H1 (cell line): Measurements from ENCODE around the gene ERICH6. TPM values are rescaled to one million over a fixed set of nuclear protein-coding genes. Genes with fewer than 3 reads are reported as not detected.

Source experiments
- CTCF ChIA-PET: fragments of 300-600 bp; sonication (Branson Sonifier 250); formaldehyde crosslinking; loops from one replicate; lab custom pipeline; 2021; ENCODE audit not compliant: partially characterized antibody; lab: Charles Lee
- POLR2A ChIA-PET: fragments of 300-600 bp; sonication (Branson Sonifier 250); formaldehyde crosslinking; loops from one replicate; lab custom pipeline; 2021; ENCODE audit warnings: inconsistent platforms; ENCODE audit not compliant: partially characterized antibody; lab: Charles Lee
- DNase-seq, 2 experiments: peaks; one replicate each; pipeline versions ENCODE4 v3.0.0 to v3.0.0-alpha.2; 2010 to 2022; ENCODE audit warnings: low spot score in 2 of 2, low read depth in 1 of 2, mixed read lengths in 1 of 2
- FAIRE-seq: peaks from 2 replicates; lab custom pipeline; 2011; peaks lifted over from hg19 to GRCh38; lab: Jason Lieb, UNC
- H2AFZ ChIP-seq: 2 replicates; pipeline ENCODE4 v1.8.1; 2012; ENCODE audit warnings: low read length, inconsistent platforms
- H2AK5ac ChIP-seq: 2 replicates; pipeline ENCODE4 v1.6.1; 2013; ENCODE audit warnings: low read depth, low read length
- H2BK120ac ChIP-seq: replicated peaks from 2 replicates; pipeline ENCODE3; 2013; ENCODE audit warnings: low read depth, low read length, inconsistent platforms
- H2BK12ac ChIP-seq: 2 replicates; pipeline ENCODE4 v1.6.1; 2013; ENCODE audit warnings: low read depth, low read length
- H2BK15ac ChIP-seq: 2 replicates; pipeline ENCODE4 v1.6.1; 2013; ENCODE audit warnings: low read length
- H2BK20ac ChIP-seq: 2 replicates; pipeline ENCODE4 v1.6.1; 2013; ENCODE audit warnings: low read length
- H2BK5ac ChIP-seq: 2 replicates; pipeline ENCODE4 v1.6.1; 2013; ENCODE audit warnings: low read depth, low read length
- H3K14ac ChIP-seq: 2 replicates; pipeline ENCODE4 v1.6.1; 2013; ENCODE audit warnings: inconsistent platforms; ENCODE audit not compliant: insufficient read length
- H3K18ac ChIP-seq: 2 replicates; pipeline ENCODE4 v1.6.1; 2013; ENCODE audit warnings: low read length; ENCODE audit errors: extremely low read depth
- H3K23ac ChIP-seq: 2 replicates; pipeline ENCODE4 v1.6.1; 2013; ENCODE audit warnings: inconsistent platforms; ENCODE audit not compliant: insufficient read length
- H3K23me2 ChIP-seq: 2 replicates; pipeline ENCODE4 v1.6.1; 2013; ENCODE audit warnings: low read depth, low read length
- H3K27ac ChIP-seq: 2 replicates; pipeline ENCODE4 v1.6.1; 2011; ENCODE audit warnings: low read depth, low read length, inconsistent platforms
- H3K27me3 ChIP-seq, 4 experiments: replicated peaks in 1 of 4; 1 replicate in 1 of 4; 2 replicates in 3 of 4; pipeline versions ENCODE4 v1.6.1 to v1.8.1; 2011 to 2013; ENCODE audit warnings: low read length in 3 of 4, mild to moderate bottlenecking in 3 of 4, inconsistent platforms in 2 of 4, mixed read lengths in 2 of 4, moderate library complexity in 1 of 4; ENCODE audit not compliant: control insufficient read depth in 3 of 4, insufficient read depth in 3 of 4; ENCODE audit errors: extremely low read depth in 1 of 4
- H3K36me3 ChIP-seq, 4 experiments: 2 replicates each; pipeline versions ENCODE4 v1.6.1 to v1.8.1; 2011 to 2013; ENCODE audit warnings: mild to moderate bottlenecking in 4 of 4, low read length in 3 of 4, moderate library complexity in 2 of 4, control low read depth in 1 of 4, inconsistent platforms in 1 of 4; ENCODE audit not compliant: insufficient read depth in 4 of 4, control insufficient read depth in 2 of 4
- H3K4ac ChIP-seq: replicated peaks from 2 replicates; pipeline ENCODE3; 2013; ENCODE audit warnings: low read length, low read depth, mixed read lengths, inconsistent platforms; ENCODE audit not compliant: insufficient read length
- H3K4me1 ChIP-seq, 4 experiments: replicated peaks in 1 of 4; 1 replicate in 1 of 4; 2 replicates in 3 of 4; pipeline versions ENCODE4 v1.6.1 to v1.8.1; 2011 to 2013; ENCODE audit warnings: low read length in 3 of 4, inconsistent platforms in 2 of 4, mixed read lengths in 1 of 4; ENCODE audit not compliant: insufficient read depth in 4 of 4, control insufficient read depth in 3 of 4
- H3K4me2 ChIP-seq, 2 experiments: 2 replicates each; pipeline versions ENCODE4 v1.6.1 to v1.8.1; 2011 to 2013; ENCODE audit warnings: low read depth in 2 of 2, low read length in 2 of 2, control low read depth in 1 of 2, inconsistent platforms in 1 of 2, mild to moderate bottlenecking in 1 of 2; ENCODE audit not compliant: insufficient read depth in 1 of 2
- H3K4me3 ChIP-seq, 4 experiments: fragments of 200-600, 300-600 bp in 1 of 4; sonication (generic), shearing (Covaris generic), sonication (Bioruptor Twin) in 1 of 4; 2 replicates each; pipeline versions ENCODE4 v1.5.1 to v1.8.1; 2011 to 2016; ENCODE audit warnings: low read length in 4 of 4, low read depth in 3 of 4, control low read depth in 2 of 4, inconsistent platforms in 2 of 4, mild to moderate bottlenecking in 2 of 4, mixed read lengths in 1 of 4, moderate library complexity in 1 of 4; ENCODE audit not compliant: insufficient read depth in 2 of 4; ENCODE audit errors: extremely low read depth in 1 of 4
- H3K56ac ChIP-seq: replicated peaks from 2 replicates; pipeline ENCODE3; 2013; ENCODE audit warnings: low read depth, mild to moderate bottlenecking, mixed read lengths, low read length, inconsistent platforms; ENCODE audit not compliant: insufficient read length
- H3K79me1 ChIP-seq: 2 replicates; pipeline ENCODE4 v1.6.1; 2013; ENCODE audit warnings: low read depth, low read length, control low read depth
- H3K79me2 ChIP-seq, 2 experiments: 2 replicates each; pipeline versions ENCODE4 v1.6.1 to v1.8.1; 2012 to 2013; ENCODE audit warnings: low read length in 2 of 2, mild to moderate bottlenecking in 2 of 2, inconsistent platforms in 1 of 2; ENCODE audit not compliant: insufficient read depth in 2 of 2, control insufficient read depth in 1 of 2
- H3K9ac ChIP-seq, 4 experiments: replicated peaks in 1 of 4; 1 replicate in 1 of 4; 2 replicates in 3 of 4; pipeline versions ENCODE4 v1.6.1 to v1.8.1; 2011 to 2013; ENCODE audit warnings: low read depth in 3 of 4, low read length in 3 of 4, control low read depth in 2 of 4, mild to moderate bottlenecking in 2 of 4, moderate library complexity in 2 of 4, inconsistent platforms in 1 of 4; ENCODE audit errors: extremely low read depth in 1 of 4
- H3K9me3 ChIP-seq, 2 experiments: 2 replicates each; pipeline versions ENCODE4 v1.6.1 to v1.8.1; 2012 to 2013; ENCODE audit warnings: mild to moderate bottlenecking in 2 of 2, moderate library complexity in 2 of 2, control low read depth in 1 of 2, inconsistent platforms in 1 of 2, low read depth in 1 of 2, low read length in 1 of 2, mixed read lengths in 1 of 2; ENCODE audit not compliant: insufficient read depth in 2 of 2
- H4K20me1 ChIP-seq, 2 experiments: replicated peaks in 1 of 2; 2 replicates each; pipeline versions ENCODE3 to v1.8.1; 2011 to 2013; ENCODE audit warnings: inconsistent platforms in 2 of 2, low read length in 2 of 2, mild to moderate bottlenecking in 1 of 2; ENCODE audit not compliant: insufficient read depth in 2 of 2, control insufficient read depth in 1 of 2
- H4K5ac ChIP-seq: 2 replicates; pipeline ENCODE4 v1.6.1; 2013; ENCODE audit warnings: low read length, low read depth, mixed read lengths, inconsistent platforms; ENCODE audit not compliant: insufficient read length
- H4K8ac ChIP-seq: 2 replicates; pipeline ENCODE4 v1.8.0; 2013; ENCODE audit warnings: mild to moderate bottlenecking, moderate library complexity, low read length, inconsistent platforms; ENCODE audit not compliant: insufficient read depth; ENCODE audit errors: extremely low read depth
- H4K91ac ChIP-seq: replicated peaks from 2 replicates; pipeline ENCODE3; 2013; ENCODE audit warnings: low read length, mixed read lengths, inconsistent platforms; ENCODE audit not compliant: insufficient read length
- ATF3 ChIP-seq: IDR thresholded peaks from 2 replicates; pipeline ENCODE4 v1.6.1; 2011; ENCODE audit warnings: low read depth, mild to moderate bottlenecking, low read length; ENCODE audit not compliant: insufficient read depth
- KDM5A ChIP-seq: fragments of 200-600 bp; IDR thresholded peaks from 2 replicates; pipeline ENCODE4 v1.7.1; 2012; ENCODE audit warnings: mild to moderate bottlenecking, low read length, inconsistent platforms, mixed read lengths
- WGBS, 2 experiments: shearing (Covaris generic) in 1 of 2; methylation state at CpG; one replicate each; pipeline versions ENCODE4 v1.1.6 to v1.1.7; 2013 to 2015; ENCODE audit warnings: low lambda C conversion rate in 2 of 2, mixed read lengths in 2 of 2, inconsistent platforms in 1 of 2, low coverage in 1 of 2, missing lambda C conversion rate in 1 of 2; ENCODE audit not compliant: insufficient replicate concordance in 2 of 2, insufficient coverage in 1 of 2, insufficient read length in 1 of 2; ENCODE audit errors: extremely low coverage in 1 of 2, missing lambda C conversion rate in 1 of 2; 5-methylcytosine and 5-hydroxymethylcytosine counted together
- polyA plus RNA-seq, 7 experiments: library from polyadenylated mRNA; depleted of rRNA in 3 of 7; stranded (reverse) in 5 of 7; unstranded in 2 of 7; fragments of >200 nt in 5 of 7; fragments of 200-250 nt in 2 of 7; gene quantifications; 1 replicate in 5 of 7; 2 replicates in 1 of 7; 4 replicates in 1 of 7; pipeline versions ENCODE4 v1.2.1 to v1.2.3, GENCODE V29; 2011 to 2013; ENCODE audit warnings: missing spikeins in 2 of 7, mixed read lengths in 2 of 7
- total RNA-seq: library from RNA; stranded (reverse); fragmentation: NEBNext Ultra II Directional; extraction: Animal tissue kit (Norgen Biotek cat#: 25700); gene quantifications from 2 replicates; pipeline ENCODE4 v1.2.1, GENCODE V29; 2021

ERICH6 gene
- total and polyA plus RNA-seq, 2 of the 8 experiments (the other 6 are each of a cell fraction or from before 2014, with no cell fraction given): not detected

- Histone ChIP-seq H3K4me2 (no peak overlapping the region), H2BK5ac (no peak overlapping the region), H4K20me1 (no peaks in the 10 kb centered on the region), H2BK12ac (no peak overlapping the region), H3K18ac (no peak overlapping the region), H3K79me2 (no peaks in the 10 kb centered on the region; a peak in 1 of 4 replicates), H2BK20ac (no peak overlapping the region), H3K4me3 (no peak overlapping the region), H3K23me2 (no peaks in the 10 kb centered on the region), H3K4me1 (peaks cover 0 to 5% (median 3%) of the 10 kb centered on the region in 4 experiments; a peak in 4 of 7 replicates), H3K23ac (no peak overlapping the region), H3K9me3 (no peaks in the 10 kb centered on the region), H4K91ac (no peak overlapping the region), H3K27me3 (no peaks in the 10 kb centered on the region), H3K9ac (no peak overlapping the region), H3K14ac (no peak overlapping the region), H2AFZ (no peak overlapping the region), H2AK5ac (no peak overlapping the region; the same call in 1 of the 2 replicates), H4K8ac (no peak overlapping the region), H2BK15ac (no peak overlapping the region), H3K36me3 (no peaks in the 10 kb centered on the region), H3K79me1 (peaks cover 8% of the 10 kb centered on the region), H3K27ac (no peak overlapping the region), H3K56ac (no peak overlapping the region), H2BK120ac (no peak overlapping the region), H3K4ac (no peak overlapping the region), H4K5ac (no peak overlapping the region)
- CTCF ChIA-PET: no interaction called here
- DNase-seq: no peak
- FAIRE-seq: no peak
- 91% methylated on average over 7 of the region's 7 CpGs; no CpG with 5 or more reads in 1 of the 2 experiments for WGBS, 2 experiments
- no peak for TF ChIP-seq KDM5A
- no peak for TF ChIP-seq ATF3
- POLR2A ChIA-PET: no interaction called here
Measured at GRCh38 chr3:150739200-150739863, 35.6 kb upstream of the ERICH6 start.
